Measurements from ENCODE around the gene SLC41A3.

Gene SLC41A3

DNA sequence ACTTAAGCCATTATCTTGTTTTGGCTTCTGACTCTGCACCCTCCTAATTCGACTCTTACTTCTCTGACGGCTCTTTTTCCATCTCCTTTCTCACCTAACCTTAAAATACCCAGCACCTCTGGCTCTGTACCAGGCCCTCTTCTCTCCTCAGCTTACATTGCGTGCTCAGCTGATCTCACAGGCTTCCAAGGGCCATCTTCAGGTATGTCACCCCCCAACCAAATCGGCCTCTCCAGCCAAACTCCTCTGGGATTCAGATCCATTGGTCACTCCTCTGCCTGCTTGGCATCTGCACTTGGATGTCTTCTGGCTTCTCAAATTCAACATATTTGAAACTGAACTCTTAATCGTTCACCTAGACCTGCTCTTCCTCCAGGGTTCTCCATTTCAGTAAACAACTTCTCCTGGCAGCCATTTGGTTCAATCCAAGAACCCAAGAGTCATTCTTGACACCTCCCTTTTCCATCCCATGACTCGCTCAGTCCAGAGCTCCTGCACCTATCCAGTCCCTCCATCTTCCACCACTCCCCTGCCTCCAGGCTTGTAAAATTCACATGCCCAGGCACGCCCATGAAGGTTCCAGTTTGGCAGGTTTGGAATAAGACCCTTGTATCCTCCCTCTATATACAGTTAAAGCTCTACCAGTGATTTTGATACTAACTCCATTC, 35.2 kb upstream of the SLC41A3 start:
- peak; percentile 47 for DNase-seq

DNA sequence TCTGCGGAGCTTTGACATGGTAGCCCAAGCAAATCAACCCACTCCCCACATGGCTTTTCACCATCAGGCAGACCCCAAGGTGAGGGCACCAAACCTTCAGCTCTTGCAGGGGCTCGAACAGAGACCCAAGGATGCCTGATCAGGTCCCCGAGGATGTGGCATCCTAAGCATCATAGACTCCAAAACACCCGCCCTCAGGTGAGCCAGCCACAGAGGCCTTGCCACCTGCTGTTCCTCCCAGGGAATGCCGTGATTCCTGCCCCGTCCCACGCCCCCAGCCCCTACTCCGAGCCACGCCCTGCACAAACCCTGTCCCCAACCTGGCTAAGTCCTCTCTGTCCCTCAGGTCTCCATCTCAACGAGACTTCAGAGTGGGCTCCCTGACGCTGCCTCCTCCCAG, 34.7 kb upstream of the SLC41A3 start:
- no peak for DNase-seq

DNA sequence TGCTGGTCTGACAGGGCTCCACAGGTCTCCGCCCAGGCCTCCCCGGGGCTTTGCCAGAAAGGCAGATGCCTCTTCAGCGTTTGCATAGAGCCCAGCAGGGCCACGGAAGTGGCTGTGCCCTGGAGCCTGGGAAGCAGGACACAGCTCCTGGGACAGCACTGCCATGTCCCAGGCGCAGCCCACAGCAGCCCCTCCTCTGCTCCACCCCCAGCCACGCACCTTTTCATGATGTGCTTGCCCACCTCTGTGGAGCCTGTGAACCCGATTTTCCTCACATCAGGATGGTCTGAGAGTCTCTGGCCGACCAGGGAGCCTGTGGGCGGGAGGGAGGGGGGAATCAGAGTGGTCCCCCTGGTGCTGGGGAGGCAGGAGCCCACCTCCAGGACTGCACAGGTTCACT, 33.9 kb upstream of the SLC41A3 start:
- no peak for DNase-seq

DNA sequence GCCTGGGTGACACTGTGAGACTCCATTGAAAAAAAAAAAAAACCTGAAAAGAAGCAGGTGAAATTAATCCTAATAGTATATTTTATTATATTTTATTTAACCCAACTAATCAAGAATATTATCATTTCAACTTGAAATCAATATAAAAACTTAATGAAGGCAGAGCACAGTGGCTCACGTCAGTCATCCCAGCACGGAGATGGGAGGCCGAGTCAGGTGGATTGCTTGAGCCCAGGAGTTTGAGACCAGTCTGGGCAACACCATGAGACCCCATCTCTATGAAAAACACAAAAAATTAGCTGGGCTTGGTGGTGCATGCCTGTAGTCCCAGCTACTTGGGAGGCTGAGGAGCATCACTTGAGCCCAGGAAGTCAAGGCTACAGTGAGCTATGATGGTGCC, 33.3 kb upstream of the SLC41A3 start:
- no peak for DNase-seq

DNA sequence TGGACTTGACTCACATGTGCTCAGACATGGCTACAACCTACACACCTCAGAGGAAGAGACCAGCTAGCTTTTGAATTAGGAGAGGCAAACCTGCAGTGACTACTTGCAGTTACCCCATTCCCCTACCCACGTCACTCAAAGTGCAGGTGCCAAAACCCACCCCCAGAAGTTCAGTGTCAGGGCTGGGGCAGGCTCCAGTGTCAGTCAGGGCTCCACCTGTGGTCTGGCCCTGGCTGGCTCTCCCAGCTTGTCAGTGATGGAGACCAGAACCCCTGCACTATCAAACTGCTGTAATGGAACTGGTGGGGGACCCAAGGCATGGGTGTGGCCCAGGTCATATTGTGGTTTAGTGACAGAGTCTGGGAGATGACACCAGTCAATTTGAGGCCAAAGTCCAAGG, 32.6 kb upstream of the SLC41A3 start:
- no peak for DNase-seq

DNA sequence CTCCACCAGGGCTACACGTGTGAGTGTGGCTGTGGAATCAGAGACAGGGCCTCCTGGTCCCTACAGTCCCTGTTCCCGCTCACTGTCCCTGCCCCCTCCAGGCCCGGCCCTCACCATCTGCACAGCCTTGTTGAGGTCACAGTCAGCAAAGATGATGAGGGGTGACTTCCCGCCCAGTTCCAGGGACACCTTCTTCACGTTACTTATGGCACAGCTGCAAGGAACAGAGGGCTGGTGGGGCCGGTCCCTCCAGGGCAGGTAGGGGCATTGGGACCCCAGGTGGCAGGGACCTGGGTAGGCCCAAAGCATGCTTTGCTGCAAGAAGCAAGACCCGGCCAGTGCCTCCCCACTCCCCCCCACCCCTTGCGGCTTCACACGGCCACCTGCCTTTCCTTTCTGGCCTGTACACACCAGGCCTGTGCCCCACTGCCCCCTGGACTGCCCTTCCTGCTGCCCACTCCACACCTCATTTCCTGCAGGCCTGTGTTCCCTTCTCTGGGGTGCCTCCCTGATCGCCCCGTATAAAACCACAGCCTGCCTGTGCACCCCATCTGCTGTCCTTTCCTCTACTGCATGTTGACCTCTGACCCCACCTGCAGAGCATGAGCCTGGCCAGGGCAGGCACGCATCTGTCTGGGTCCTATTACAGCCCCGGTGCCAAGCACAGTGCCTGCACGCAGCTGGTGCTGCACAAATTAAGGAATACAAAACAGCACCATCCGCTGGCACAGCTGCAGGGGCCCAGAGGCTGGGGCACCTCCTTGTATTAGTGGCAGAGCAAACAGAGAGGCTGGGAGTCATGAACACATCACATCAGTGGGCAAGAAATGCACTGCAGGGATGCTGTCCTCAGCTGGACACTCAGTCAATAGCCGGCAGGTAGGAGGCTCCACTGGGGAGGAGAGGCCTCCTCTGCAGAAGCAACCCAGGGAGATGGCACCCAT, 30.8 kb upstream of the SLC41A3 start:
- DNase-seq = no peak

DNA sequence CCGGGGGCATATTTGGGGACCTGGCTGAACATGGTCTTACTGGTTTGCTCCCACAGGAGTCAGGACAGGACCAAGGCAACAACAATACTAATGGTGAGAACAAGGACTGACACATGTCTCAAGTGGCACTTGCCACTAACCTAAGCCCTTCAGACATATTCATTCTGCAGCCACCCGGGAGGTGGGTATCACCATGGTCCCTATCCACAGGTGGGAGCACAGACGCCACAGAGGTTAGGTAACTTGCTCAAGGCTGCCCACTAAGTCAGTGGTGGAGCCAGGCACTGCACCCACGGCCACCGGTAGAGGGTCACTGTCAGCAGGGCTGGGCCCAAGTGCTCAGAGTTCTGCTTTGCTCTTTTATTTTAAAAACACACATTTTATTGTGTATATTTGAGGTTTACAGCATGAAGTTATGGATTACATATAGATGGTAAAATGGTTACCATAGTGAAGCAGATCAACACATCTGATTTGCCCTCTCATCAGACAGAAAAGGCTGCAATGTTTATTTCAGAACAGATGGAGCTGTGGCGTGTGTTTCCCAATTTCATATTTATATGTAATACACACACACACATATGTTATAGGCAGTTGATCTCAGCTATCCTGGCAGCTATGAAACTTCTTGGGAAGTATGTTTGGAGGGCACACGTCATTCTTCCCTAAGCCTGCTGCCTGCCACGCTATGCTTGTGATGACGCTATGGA, 30.0 kb upstream of the SLC41A3 start:
- DNase-seq = no peak

DNA sequence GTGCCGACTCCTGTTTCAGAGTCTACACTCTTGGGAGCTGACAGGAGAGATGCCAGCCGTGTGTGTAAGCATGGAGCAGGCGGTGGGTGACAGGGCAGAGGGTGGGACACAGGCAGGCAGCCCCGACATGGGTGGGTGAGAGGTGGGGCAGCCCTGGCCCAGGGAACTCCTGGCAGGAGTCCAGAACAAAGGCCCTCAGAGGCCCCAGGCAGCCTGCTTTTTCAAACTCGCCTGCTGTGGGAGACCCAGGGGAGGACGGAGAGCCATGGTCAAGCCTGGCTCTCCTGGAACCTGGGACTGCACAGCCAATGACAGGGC, 29.3 kb upstream of the SLC41A3 start:
- DNase-seq = no peak

DNA sequence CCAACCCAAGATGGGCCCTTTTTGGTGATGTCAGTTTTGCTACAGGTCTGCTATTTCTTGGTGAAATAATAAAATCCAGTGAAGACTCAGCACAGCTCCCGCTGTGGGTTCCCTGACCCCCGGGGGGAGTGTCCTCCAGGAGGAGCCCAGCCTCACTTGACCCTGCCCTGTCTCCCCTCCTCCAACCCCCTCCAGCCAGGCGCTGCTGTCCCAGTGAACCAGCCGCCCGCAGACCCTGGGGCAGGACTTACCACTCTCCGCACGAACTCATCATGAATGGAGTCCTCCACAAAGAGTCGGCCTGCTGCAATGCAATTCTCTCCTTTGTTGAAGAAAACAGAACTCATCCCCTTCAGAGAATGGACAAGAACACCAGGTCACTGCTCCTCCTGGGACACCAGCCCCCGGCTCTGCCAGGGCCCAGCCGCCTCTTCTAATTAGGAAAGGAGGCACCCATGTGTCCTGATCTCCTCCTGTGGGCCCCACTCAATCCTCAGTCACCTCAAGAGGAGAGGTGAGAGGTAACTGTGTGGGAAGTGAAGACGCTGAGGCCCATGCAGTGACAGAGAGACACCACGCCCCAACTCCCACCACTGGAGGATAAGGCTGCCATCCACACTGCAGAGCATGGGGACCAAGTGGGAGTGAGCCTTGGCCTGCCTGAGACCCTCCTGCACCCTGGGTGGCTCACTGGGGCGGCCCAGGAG, 28.8 kb upstream of the SLC41A3 start:
- no peak for DNase-seq

DNA sequence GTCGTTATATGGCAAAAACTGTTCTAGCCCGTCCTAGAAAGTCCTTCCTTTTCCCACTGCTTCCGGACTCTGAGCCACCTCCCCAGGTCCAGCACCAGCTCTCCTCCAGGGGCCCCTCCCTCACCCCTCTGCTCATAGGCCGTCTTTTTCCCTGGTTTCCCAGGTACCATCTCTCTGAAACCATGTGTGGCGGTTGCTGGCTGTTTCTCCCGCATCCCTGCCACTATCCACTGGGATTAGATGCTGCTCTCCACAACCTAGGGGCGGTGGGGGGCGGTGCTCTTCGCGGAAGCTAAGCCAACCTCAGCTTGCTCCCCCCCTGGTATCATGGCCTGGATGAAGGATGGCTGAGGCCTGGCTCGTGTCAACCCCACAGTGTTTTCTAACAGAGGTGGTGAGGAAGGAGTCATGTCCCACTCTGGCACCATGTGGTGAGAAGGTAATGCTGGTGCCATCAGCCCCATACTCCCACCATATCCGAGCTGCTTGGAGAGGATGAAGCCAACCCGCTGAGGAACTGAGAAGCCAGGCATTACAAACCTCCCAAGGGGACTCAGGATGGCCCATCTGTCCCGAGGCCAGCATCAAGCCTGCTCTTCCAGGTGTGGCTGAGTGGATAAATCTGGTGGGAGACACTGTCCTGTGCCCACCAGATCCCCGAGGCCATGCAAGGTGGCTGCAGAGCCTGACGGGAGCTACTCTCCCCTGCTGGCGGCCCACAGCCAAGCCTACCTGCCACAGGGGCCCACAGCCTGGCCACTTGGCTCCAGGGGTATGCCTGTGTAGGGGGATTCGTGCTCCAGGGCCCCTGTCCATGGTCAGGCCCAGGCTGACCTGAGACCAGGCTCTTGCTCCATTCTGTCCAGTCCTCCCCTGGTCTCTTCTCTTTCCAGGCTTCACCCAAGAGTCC, 27.9 kb upstream of the SLC41A3 start:
- no peak for DNase-seq

DNA sequence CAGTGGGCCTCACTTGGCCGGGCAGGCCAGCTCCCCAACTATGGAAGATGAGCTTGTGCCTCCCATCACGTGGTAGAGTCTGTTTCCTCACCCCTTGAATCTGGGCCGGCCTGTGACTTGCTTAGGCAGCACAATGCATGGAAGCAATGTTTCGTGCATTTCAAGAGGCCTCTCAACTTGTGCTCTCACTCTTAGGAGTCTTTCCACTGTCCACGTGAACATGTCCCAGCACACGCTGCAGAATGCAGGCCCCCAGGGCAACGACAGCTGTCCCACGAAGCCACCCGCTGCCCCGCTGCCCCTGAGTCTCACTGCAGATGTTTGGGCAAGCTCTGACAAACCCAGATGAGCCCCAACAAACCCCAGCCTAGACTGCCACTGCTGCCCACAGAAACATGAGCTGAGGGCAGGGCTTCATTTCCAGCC, 27.2 kb upstream of the SLC41A3 start:
- no peak for DNase-seq

DNA sequence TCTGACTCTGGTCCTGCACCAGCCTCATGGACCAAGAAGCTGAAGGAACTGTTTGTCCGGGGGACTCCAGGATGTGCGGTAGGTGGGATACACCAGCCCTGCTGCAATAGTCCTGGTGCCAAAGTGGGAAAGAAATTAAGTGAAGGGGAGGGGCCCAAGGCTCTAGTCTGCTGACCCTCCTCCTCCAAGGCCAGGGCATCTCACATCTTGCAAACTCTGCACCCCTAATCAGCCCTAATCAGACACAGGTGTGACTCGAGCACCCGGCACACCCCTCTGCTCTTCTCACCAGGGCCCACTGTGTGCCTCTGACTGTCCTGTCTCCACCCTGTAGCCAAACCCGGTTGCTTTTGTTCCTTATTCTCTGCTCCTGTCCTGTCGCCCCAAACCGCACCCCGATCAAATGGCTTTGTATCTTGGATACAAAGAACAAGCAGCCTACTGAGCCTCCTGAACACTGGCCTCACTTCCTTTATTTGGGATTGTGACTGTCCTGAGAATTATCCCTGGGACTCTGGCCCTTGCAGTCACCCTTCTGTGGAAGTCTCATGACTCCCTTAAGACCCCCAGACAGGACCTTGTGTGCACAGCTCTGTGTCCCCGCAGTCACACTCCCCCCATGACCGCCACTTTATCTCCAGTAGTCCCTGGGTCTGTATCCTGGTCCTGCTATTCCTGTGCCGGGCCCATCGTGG, 26.7 kb upstream of the SLC41A3 start:
- DNase-seq = no peak

DNA sequence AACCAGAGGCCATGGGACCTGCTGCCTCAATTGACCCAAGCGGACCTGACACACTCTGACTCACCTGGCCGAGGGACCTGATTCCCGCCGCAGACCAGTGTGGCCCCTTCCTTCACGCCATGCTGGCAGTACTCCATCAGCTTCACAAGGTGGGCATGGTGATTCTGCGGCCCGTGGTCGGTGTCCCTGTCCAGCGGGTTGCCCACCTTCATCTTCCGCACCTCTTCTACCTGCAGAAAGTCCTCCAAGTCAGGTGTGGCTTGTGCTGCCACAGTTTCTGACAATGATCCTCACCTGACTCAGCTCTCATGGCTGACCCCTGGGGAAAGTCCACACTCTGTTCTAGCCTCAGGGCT, 25.9 kb upstream of the SLC41A3 start:
- no peak for DNase-seq

DNA sequence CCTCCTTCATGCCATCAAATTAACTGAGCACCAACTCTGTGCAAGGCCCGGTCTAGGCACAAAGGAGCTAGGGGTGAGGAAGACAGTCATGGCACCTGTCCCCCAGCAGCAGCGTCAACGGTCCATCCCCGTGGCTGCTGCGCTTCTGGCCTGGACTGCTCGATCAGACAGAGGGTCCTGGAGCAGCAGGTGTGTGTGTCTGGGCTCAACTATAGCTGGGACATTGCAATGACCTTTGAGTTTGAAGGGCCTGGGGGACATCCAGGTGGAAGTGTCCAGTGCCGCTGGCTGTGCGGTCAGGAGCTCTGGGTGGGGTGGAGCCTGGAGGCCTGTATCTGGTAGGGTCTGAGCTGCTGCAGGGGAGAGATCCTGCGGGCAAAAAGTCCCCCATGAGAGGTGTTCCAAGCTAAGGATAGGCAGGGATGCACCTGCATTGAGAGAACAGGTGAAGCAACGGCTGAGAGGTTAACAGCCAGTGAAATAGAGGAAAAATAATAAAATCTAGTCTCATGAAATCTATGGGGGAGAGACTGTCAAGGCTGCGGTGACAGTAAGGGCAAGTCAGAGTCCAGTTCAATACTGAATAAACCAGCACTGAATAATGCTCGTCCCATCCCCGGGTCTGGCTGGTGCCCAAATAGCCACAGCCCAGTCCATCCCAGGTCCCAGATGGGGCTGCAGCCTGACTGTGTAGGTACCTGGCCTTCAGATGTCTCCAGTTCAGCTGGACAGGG, 25.4 kb upstream of the SLC41A3 start:
- no peak for DNase-seq

DNA sequence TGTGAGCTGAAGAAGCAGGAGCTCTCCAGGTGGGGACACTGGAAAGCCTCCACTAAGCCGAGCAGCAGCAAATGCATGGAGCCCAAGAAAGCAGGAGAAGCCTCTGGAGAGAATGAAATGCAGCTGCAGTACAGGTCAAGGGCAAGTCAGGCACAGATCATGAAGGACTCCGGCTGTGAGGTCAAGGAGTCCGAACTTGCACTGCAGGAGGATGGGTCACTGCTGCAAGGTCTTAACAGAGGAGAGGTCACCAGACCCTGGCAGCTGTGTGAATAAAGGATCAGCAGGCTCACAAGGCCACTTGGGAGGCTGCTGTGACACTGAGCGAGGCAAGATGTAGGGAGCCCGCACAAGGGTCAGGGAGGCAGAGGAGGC, 24.7 kb upstream of the SLC41A3 start:
- DNase-seq = no peak

DNA sequence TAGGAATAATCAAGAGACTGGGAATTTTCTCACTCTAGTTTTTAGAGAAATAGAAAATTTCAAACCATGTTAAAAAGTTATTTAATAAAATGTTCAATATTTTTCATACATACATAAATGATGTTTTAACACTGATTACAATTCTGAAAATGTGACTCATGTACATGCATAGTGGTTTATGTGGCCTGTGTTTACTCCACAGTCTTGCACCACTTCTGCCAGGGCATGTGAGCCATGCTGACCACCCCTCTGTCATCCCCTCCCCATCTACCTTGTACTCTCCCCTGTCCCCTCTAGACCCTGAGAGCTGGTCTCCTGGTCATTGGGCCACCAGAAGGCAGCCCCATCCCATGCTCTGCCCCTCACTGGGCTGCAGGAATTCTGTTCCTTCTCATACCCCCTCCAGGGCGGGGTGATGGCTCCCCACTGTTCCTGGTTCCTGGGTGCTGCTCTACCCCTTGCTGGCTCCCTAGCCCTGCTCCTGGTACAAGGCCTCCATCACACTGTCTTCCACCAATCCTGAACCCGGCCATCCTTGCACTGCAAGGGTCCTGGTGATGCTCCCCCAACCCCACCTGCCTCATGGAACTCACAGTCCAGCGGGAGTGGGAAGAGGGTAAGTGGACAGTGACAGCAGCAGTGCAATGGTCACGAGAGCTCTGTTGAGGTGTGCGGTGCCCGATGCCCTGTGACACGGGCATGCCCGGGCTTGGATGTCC, 24.2 kb upstream of the SLC41A3 start:
- no peak for DNase-seq

DNA sequence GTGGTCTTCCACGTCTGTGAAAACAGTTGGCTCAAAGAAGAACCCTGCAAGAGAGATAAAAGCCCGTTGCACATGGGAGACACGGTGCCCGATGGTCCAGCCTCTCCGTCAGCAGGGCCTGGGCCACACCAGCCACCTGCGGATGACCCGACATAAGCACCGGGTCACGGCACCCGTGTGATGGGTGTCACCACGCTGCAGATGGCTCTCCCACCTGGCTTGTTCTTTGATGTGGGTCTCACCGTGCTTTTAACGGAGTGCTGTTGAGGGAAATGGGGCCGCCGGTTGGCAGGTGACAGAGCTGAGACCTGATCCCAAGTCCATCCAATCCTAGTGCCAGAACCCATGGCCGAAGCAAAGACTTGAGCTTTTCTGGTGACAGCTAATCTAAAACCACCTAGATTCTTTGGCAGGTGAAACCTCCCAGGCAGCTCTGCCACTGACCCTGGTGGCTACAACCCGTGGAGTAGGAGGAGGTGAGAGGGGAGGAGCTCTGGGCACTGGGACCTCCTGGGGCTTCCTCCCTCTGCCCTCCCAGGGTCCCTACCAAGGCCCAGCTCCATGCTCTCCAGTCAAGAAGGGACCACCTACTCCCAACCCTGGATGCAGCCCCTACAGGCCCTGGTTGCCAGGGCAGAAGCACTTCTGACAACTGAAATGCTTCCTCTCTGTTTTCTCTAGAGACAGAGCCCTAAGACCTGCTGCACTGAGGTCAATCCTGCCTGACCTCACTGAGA, 23.4 kb upstream of the SLC41A3 start:
- DNase-seq = no peak

DNA sequence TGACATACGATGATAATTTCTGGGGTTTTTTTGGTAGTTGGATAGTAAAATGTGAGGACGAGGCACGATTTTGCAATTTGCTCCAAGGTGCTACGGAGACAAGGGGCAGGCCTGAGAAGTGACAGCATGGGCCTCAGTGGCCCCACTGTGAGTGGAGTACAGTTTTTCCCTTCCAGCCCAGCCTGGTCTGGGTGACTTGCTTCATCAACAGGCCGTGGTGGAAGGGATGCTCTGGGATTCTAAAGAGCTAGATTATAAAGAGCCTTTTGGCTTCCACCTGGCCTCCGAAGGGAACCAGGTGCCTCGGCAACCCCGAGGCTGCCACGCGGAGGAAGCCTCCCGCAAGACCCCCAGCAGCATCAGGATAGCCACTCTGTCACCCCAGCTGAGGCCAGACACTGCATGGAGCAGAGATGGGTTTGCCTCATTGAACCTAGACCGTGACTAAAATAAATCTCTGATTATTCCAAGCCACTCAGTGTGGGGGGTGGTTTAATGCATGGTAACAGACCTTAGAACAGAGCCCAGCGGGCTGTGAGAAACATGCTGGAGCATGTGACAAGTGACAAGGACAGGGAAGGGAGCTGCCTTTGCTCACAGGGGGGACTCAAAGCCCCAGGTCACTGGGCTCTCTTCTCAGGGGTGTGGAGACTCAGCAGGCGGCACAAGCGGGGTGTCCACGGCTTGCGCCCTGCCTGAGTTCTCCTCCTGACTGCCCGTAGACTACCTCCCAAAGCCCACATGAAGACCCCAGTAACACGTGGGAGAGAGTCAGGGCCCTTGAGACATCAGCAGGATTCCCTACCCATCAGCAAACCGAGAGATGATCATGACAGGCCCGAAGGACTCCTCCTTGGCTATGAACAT, 22.6 kb upstream of the SLC41A3 start:
- no peak for DNase-seq
